ENCODE measurements around the gene CIB4.
A peak's percentile ranks its signal among the peaks of the same experiment; 100 is the strongest.

Gene CIB4

GRCh38 chr2:26674002-26674751 is 33.0 kb upstream of the CIB4 start:
- no peak overlapping the region for H3K4me3 ChIP-seq (ENCODE audit: control insufficient read depth, low read depth, low read length)
- no peak for DNase-seq (ENCODE audit: low read depth)
- TF ChIP-seq CTCF (conservative IDR thresholded peaks at IDR 0.05; ENCODE audit: control insufficient read depth, insufficient read depth, low read depth, low read length): no peak

- DNase-seq (ENCODE audit: low read depth): no peak
- TF ChIP-seq CTCF (conservative IDR thresholded peaks at IDR 0.05; ENCODE audit: control insufficient read depth, insufficient read depth, low read depth, low read length): no peak
- no peak overlapping the region for H3K4me3 ChIP-seq (ENCODE audit: control insufficient read depth, low read depth, low read length)
Measured at GRCh38 chr2:26672818-26673393, 31.7 kb upstream of the CIB4 start.

DNA sequence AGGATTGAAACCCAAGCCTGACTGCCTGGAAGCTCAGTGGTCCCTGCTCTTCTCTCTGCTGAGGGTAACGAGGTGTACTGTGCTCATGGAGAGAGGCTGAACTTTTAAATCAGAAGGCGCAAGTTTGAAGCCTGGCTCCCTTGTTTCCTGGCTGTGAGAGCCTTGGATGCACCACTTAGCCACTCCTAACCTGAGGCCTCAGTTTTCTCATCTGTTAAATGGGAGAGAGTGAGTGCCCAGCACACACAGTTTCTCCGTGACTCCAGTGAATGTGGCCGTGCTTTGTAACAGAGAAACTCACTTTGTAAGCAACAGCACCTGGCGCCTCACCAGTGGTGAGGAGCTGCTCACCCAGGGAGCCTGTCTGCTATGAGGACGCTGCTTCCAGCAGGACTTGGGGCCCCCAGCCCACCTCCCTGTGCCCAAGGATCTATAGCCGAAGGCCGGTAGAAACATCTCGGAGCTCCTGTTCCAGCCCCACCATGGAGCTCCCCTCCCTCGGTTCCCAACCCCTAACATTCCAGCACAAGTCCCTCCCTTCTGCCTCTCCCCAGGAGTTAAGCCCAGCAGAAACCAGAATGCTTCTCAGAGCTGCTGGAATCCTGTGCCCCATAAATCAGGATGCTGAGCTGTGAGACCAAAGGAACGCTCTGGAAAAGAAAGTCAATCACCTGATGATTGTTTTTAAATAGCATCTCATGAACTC is 31.1 kb upstream of the CIB4 start:
- TF ChIP-seq CTCF (conservative IDR thresholded peaks at IDR 0.05; ENCODE audit: control insufficient read depth, insufficient read depth, low read depth, low read length): no peak
- H3K4me3 ChIP-seq (ENCODE audit: control insufficient read depth, low read depth, low read length): no peak overlapping the region
- DNase-seq (ENCODE audit: low read depth): no peak

DNA sequence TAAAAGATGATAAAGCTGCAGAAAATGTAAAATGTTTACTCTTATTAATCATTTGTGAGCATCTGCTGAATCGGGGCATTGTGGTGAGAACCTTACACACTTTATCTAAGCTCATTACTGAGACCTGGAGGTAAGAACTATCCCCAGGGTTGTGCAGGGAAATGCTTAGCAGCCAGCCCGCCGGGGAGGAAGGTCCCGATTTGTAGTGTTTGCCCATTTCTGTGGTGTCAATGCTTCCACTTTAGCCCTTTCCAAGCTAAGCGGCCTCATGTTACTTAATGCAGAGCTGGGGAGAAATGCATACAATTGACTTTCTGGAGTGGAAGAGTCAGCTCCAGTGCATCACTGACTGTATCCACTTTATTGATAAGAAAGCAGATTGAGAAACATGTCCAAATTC is 30.5 kb upstream of the CIB4 start:
- no peak for TF ChIP-seq CTCF (conservative IDR thresholded peaks at IDR 0.05; ENCODE audit: control insufficient read depth, insufficient read depth, low read depth, low read length)
- DNase-seq (ENCODE audit: low read depth): no peak
- H3K4me3 ChIP-seq (ENCODE audit: control insufficient read depth, low read depth, low read length): no peak overlapping the region

DNA sequence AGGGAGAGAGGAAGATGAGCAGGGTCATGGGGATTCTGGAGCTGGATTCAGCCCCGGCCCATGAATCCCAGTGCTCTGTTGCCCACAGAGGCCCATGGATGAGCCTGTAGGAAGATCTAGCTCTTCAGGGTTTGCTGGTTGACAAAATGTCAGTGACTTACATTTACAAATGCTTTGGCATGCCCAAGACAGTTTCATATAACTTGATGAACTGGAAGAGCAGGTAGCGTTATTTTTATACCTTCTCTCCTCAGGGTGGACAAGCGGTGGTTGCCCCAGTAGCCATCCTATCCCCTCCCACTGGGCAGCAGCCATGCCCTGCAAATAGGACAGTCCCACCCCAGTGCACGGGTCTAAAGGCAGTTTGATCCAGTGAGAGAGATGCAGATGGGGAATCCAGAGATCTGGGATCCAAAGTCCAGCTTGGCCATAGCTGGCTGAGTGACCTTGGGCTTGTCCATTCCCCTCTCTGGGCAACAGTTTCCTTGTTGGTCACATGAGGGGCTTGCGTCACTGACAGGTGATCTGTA is 29.8 kb upstream of the CIB4 start:
- TF ChIP-seq CTCF (conservative IDR thresholded peaks at IDR 0.05; ENCODE audit: control insufficient read depth, insufficient read depth, low read depth, low read length): no peak
- H3K4me3 ChIP-seq (ENCODE audit: control insufficient read depth, low read depth, low read length): no peak overlapping the region
- no peak for DNase-seq (ENCODE audit: low read depth)

GRCh38 chr2:26670171-26670570 is 29.0 kb upstream of the CIB4 start:
- TF ChIP-seq CTCF (conservative IDR thresholded peaks at IDR 0.05; ENCODE audit: control insufficient read depth, insufficient read depth, low read depth, low read length): no peak
- H3K4me3 ChIP-seq (ENCODE audit: control insufficient read depth, low read depth, low read length): no peak overlapping the region
- peak; percentile 64 for DNase-seq (ENCODE audit: low read depth)
